ENCODE data around the gene DRC3.
"Not testable (repeated sequence)": the region's sequence is repeated elsewhere in the genome, so short reads cannot be mapped to it uniquely, and the experiment has no call there.

The DRC3 gene

GRCh38 chr17:17972126-17972951 lies at the start of gene DRC3, which contains the start of gene TOM1L2:
Gene DRC3 (plus strand): TSS chr17:17972862. CDS start chr17:17977599, 4,737 bp downstream.
Gene TOM1L2 (minus strand): TSS chr17:17972400. CDS start chr17:17972313, 87 bp downstream.
- peak; percentile 100 for DNase-seq

- DNase-seq: no peak
These were observed 48.4 kb upstream of the DRC3 start for GRCh38 chr17:17924131-17924856.

GRCh38 chr17:17924857-17925250 lies 47.8 kb upstream of the DRC3 start:
- no peak for DNase-seq

- DNase-seq: no peak
These were observed 46.6 kb upstream of the DRC3 start for GRCh38 chr17:17926036-17926435.

- no peak for DNase-seq
These were observed 45.7 kb upstream of the DRC3 start for GRCh38 chr17:17926840-17927449.

GRCh38 chr17:17928398-17929287 lies 44.0 kb upstream of the DRC3 start:
- no peak for DNase-seq

GRCh38 chr17:17929655-17930380 lies 42.8 kb upstream of the DRC3 start:
- DNase-seq: no peak

GRCh38 chr17:17930674-17931073 lies 42.0 kb upstream of the DRC3 start:
- DNase-seq: no peak

- DNase-seq: no peak
These were observed 41.5 kb upstream of the DRC3 start for GRCh38 chr17:17931159-17931558.

GRCh38 chr17:17933775-17934174 lies 38.9 kb upstream of the DRC3 start:
- DNase-seq: no peak

GRCh38 chr17:17934214-17934613 lies 38.4 kb upstream of the DRC3 start:
- no peak for DNase-seq

GRCh38 chr17:17934806-17935205 lies 37.9 kb upstream of the DRC3 start:
- no peak for DNase-seq

- no peak for DNase-seq
These were observed 37.1 kb upstream of the DRC3 start for GRCh38 chr17:17935321-17936271.

- DNase-seq: no peak
These were observed 35.3 kb upstream of the DRC3 start for GRCh38 chr17:17937201-17937853.

- no peak for DNase-seq
These were observed 34.7 kb upstream of the DRC3 start for GRCh38 chr17:17937958-17938357.

- DNase-seq: no peak
These were observed 34.1 kb upstream of the DRC3 start for GRCh38 chr17:17938388-17939107.

- DNase-seq: not testable (repeated sequence)
These were observed 32.7 kb upstream of the DRC3 start for GRCh38 chr17:17939941-17940340.

- DNase-seq: no peak
These were observed 32.2 kb upstream of the DRC3 start for GRCh38 chr17:17940441-17940911.

GRCh38 chr17:17941015-17941414 lies 31.6 kb upstream of the DRC3 start:
- no peak for DNase-seq
